Aorta (tissue), 5 donors: ENCODE data around the gene AMPD2. TPM values are rescaled to one million over a fixed set of nuclear protein-coding genes. Genes with fewer than 3 reads are reported as not detected.

ENCODE experiments used
- ATAC-seq: fragments of 200-7000 bp; cut with Tn5 transposase; one replicate; pipeline ENCODE4 v1.9.1; 2022; ENCODE audit warnings: moderate library complexity; ENCODE audit not compliant: low FRiP score
- DNase-seq, 2 donors: peaks; one replicate each; pipeline ENCODE4 v3.0.0-alpha.2; 2020
- H3K27ac ChIP-seq, 2 donors: one replicate each; pipeline ENCODE4 v1.5.1; 2013; ENCODE audit warnings: low read length in 2 of 2, mild to moderate bottlenecking in 2 of 2, moderate library complexity in 2 of 2, control low read depth in 1 of 2, inconsistent platforms in 1 of 2, low read depth in 1 of 2
- H3K27me3 ChIP-seq, 2 donors: one replicate each; pipeline ENCODE4 v1.6.1; 2013; ENCODE audit warnings: control low read depth in 1 of 2, low read length in 1 of 2, mild to moderate bottlenecking in 1 of 2, moderate library complexity in 1 of 2; ENCODE audit not compliant: insufficient read depth in 2 of 2, control insufficient read depth in 1 of 2
- H3K36me3 ChIP-seq, 2 donors: one replicate each; pipeline ENCODE4 v1.6.1; 2013; ENCODE audit warnings: control low read depth in 1 of 2, low read length in 1 of 2, mild to moderate bottlenecking in 1 of 2; ENCODE audit not compliant: insufficient read depth in 2 of 2, control insufficient read depth in 1 of 2
- H3K4me1 ChIP-seq, 2 donors: one replicate each; pipeline ENCODE4 v1.6.1; 2013; ENCODE audit warnings: low read length in 2 of 2, control low read depth in 1 of 2, mild to moderate bottlenecking in 1 of 2, moderate library complexity in 1 of 2; ENCODE audit not compliant: insufficient read depth in 2 of 2, control insufficient read depth in 1 of 2
- H3K4me3 ChIP-seq, 2 donors: one replicate each; pipeline ENCODE4 v1.5.1; 2013; ENCODE audit warnings: low read length in 2 of 2, control low read depth in 1 of 2, mild to moderate bottlenecking in 1 of 2
- H3K9me3 ChIP-seq: one replicate; pipeline ENCODE4 v1.6.1; 2013; ENCODE audit warnings: mild to moderate bottlenecking, low read length; ENCODE audit not compliant: control insufficient read depth
- WGBS, 2 donors: extraction: QIAGEN DNeasy Blood & Tissue Kit; methylation state at CpG; one replicate each; pipeline ENCODE4 v1.1.7; 2013; 5-methylcytosine and 5-hydroxymethylcytosine counted together
- intact Hi-C, 2 donors: fragments of 100-400 bp; cut with DNase I; formaldehyde crosslinking; loops; one replicate each; pipeline versions ENCODE4 v1.14.2 to v1.15.0; 2022
- polyA plus RNA-seq, 2 donors: library from polyadenylated mRNA; stranded (reverse); fragments of 200-250 nt; gene quantifications; one replicate each; pipeline ENCODE4 v1.2.3, GENCODE V29; 2013
- total RNA-seq, 2 donors: library from RNA; stranded (reverse); fragmentation: NEBNext Ultra II Directional; extraction: Animal tissue kit (Norgen Biotek cat#: 25700); gene quantifications; one replicate each; pipeline ENCODE4 v1.2.1, GENCODE V29; 2021
- donor health status: healthy with polysubstance abuse.
- donor health status: Bipolar disorder and iron deficiency.
- donor health status: DM: no; HTN: no; CAD: no.
- donor health status: DM: no; HTN: no; CAD: no.
- donor health status: DM: yes; HTN: yes; CAD: no.

Gene AMPD2
- total and polyA plus RNA-seq, 4 donors, result 19.8 to 85.9 (median 68.4) TPM

GRCh38 chr1:109620841-109621286 lies 1.2 kb downstream of the AMPD2 start:
- H3K27me3 ChIP-seq, result no peaks in the 10 kb centered on the region
- peak; percentile 98 to 99 for DNase-seq
- H3K27ac ChIP-seq, result peak overlapping the region in 1 of 2 donors; percentile 49
- WGBS, 2 donors, result 0 to 1% methylated on average over 18 of the region's 18 CpGs
- intact Hi-C loops, result loop anchor here (2.0 kb wide), 1 partner anchor 72 kb away; the partner anchor contains the start of gene GNAI3 (in 2 of the 2)
- H3K4me1 ChIP-seq, result no peaks in the 10 kb centered on the region
- H3K4me3 ChIP-seq, result peak overlapping the region; percentile 53 to 73
- no peaks in the 10 kb centered on the region for H3K36me3 ChIP-seq
- peak; percentile 91 for ATAC-seq
- no peaks in the 10 kb centered on the region for H3K9me3 ChIP-seq

GRCh38 chr1:109621379-109622136 lies 1.9 kb downstream of the AMPD2 start:
- Histone ChIP-seq H3K4me1 (no peaks in the 10 kb centered on the region), H3K4me3 (peak overlapping the region; percentile 53 to 73), H3K36me3 (no peaks in the 10 kb centered on the region), H3K9me3 (no peaks in the 10 kb centered on the region), H3K27me3 (no peaks in the 10 kb centered on the region), H3K27ac (peak overlapping the region in 1 of 2 donors; percentile 49)
- ATAC-seq (no peak), DNase-seq (no peak)
- WGBS, 2 donors, result 22 to 27% methylated on average over 13 of the region's 13 CpGs
- intact Hi-C loops, result loop anchor here (2.0 kb wide), 1 partner anchor 73 kb away; the partner anchor contains the start of gene GNAI3 (in 2 of the 2)

- 80 to 83% methylated on average over 11 of the region's 11 CpGs for WGBS, 2 donors
- intact Hi-C loops, result no loop called here
- Histone ChIP-seq H3K4me1 (no peaks in the 10 kb centered on the region), H3K27ac (no peak overlapping the region), H3K36me3 (peaks cover 0 to 2% of the 10 kb centered on the region in 2 donors), H3K27me3 (no peaks in the 10 kb centered on the region), H3K4me3 (no peak overlapping the region), H3K9me3 (no peaks in the 10 kb centered on the region)
- DNase-seq (no peak), ATAC-seq (no peak)
Measured at GRCh38 chr1:109622137-109622892, 2.7 kb downstream of the AMPD2 start.

GRCh38 chr1:109622895-109623294 lies 3.3 kb downstream of the AMPD2 start:
- no peak overlapping the region for H3K4me3 ChIP-seq
- ATAC-seq (no peak), DNase-seq (no peak)
- no peaks in the 10 kb centered on the region for H3K4me1 ChIP-seq
- H3K27ac ChIP-seq, result no peak overlapping the region
- intact Hi-C loops, result no loop called here
- H3K36me3 ChIP-seq, result peaks cover 0 to 4% of the 10 kb centered on the region in 2 donors
- no peaks in the 10 kb centered on the region for H3K27me3 ChIP-seq
- WGBS, 2 donors, result 86 to 90% methylated on average over 3 of the region's 3 CpGs
- no peaks in the 10 kb centered on the region for H3K9me3 ChIP-seq

- intact Hi-C loops, result no loop called here
- no peak for DNase-seq
Measured at GRCh38 chr1:109623601-109624161, 4.0 kb downstream of the AMPD2 start.

GRCh38 chr1:109624201-109625010 lies 4.8 kb downstream of the AMPD2 start:
- Histone ChIP-seq H3K4me1 (no peaks in the 10 kb centered on the region), H3K9me3 (no peaks in the 10 kb centered on the region), H3K27me3 (no peaks in the 10 kb centered on the region), H3K36me3 (peaks cover 0 to 5% of the 10 kb centered on the region in 2 donors), H3K4me3 (no peak overlapping the region), H3K27ac (no peak overlapping the region)
- ATAC-seq (no peak), DNase-seq (no peak)
- 61 to 62% methylated on average over 17 of the region's 17 CpGs for WGBS, 2 donors
- intact Hi-C loops, result no loop called here

More at GRCh38 chr1:109623601-109624161, 4.0 kb downstream of the AMPD2 start:
- no peaks in the 10 kb centered on the region for H3K9me3 ChIP-seq
- no peak overlapping the region for H3K4me3 ChIP-seq
- peaks cover 0 to 5% of the 10 kb centered on the region in 2 donors for H3K36me3 ChIP-seq
- WGBS, 2 donors, result 13 to 16% methylated on average over 11 of the region's 11 CpGs
- H3K27ac ChIP-seq, result no peak overlapping the region
- ATAC-seq, result no peak
- H3K4me1 ChIP-seq, result no peaks in the 10 kb centered on the region
- no peaks in the 10 kb centered on the region for H3K27me3 ChIP-seq

- no peaks in the 10 kb centered on the region for H3K27me3 ChIP-seq
- intact Hi-C loops, result no loop called here
- ATAC-seq, result no peak
- no peak overlapping the region for H3K4me3 ChIP-seq
- H3K27ac ChIP-seq, result no peak overlapping the region
- whole genome bisulfite sequencing, 2 donors, result 84 to 87% methylated on average over 15 to 16 of the region's 16 CpGs
- H3K36me3 ChIP-seq, result peaks cover 0 to 5% of the 10 kb centered on the region in 2 donors
- no peaks in the 10 kb centered on the region for H3K4me1 ChIP-seq
- no peaks in the 10 kb centered on the region for H3K9me3 ChIP-seq
- DNase-seq, result no peak
Measured at GRCh38 chr1:109625176-109625575, 5.5 kb downstream of the AMPD2 start.
